ENCODE measurements around the gene SLC37A4. TPM values are rescaled to one million over a fixed set of nuclear protein-coding genes. Genes with fewer than 3 reads are reported as not detected.
A peak's percentile ranks its signal among the peaks of the same experiment; 100 is the strongest.

SLC37A4 gene
- total RNA-seq (19.9 and 21.5 TPM in 2 replicates), polyA plus RNA-seq (36.5 and 41.9 TPM in 2 replicates), polyA minus RNA-seq (42.3 and 44.5 TPM in 2 replicates), Bru-seq, nascent RNA (percentile 42 among the genes with signal in this experiment), BruChase-seq, experiment 1, labeled RNA remaining after a 6-hour chase (percentile 49 among the genes with signal in this experiment), BruChase-seq, experiment 2, labeled RNA remaining after a 2-hour chase (percentile 49 among the genes with signal in this experiment)
- polyA plus RNA-seq (2011; cell fraction: cytosol; rRNA removed), result 27.4 and 27.8 TPM in 2 replicates
- polyA plus RNA-seq (2011; cell fraction: nucleus; rRNA removed), result 58.3 and 71.9 TPM in 2 replicates
- 15.8 and 17.6 TPM in 2 replicates for polyA plus RNA-seq (2012)
- polyA minus RNA-seq (2011; cell fraction: cytosol; rRNA and poly(A)+ RNA removed), result 12.2 TPM
- polyA minus RNA-seq (2011; cell fraction: nucleus; rRNA and poly(A)+ RNA removed), result 8.3 and 10.9 TPM in 2 replicates
- long read RNA-seq, transcript SLC37A4-210 (9 exons, 2,040 nt), result major isoform, 22 of 113 reads
- long read RNA-seq, partial matches to known transcripts, result 8 of 113 reads
- long read RNA-seq, other reads (novel, unspliced or antisense), result 79 of 113 reads

DNA sequence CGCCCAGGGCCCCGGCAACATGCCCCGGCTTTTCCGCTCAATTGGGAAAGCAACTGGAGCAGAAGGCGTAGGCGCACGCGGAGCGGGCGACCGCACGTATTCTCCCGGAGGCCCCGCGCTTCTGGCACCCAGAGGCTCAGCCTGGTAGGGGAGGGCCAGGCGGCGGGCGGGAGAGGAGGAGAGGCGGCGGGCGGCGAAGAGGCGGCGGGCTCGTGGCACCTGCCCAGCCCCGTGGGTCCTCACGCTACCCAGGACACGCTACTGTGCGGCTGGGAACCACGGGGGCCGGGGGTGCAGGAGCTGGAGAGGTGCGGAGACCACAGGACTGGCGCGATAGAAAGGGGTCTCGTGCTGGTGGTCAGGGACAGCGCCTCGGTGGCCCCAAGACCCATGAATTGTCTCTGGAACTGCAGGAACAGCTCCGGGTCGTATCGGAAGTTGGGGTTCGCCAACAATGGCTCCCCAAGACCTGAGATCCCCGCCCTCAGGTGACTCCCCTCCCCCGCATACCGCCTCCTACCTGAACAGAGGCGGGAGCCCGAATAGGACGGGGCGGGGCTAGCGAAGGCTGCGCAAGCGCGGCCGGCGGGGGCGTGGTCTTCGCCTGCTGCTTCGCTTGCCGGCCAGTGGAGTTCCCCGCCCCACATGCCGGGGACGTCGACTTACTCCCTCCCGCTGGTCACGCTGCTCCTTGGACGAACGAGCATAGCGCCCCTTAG, at the start of gene SLC37A4:
Gene SLC37A4 (minus strand): TSS at position 549 of the 719 bp plus-strand sequence.
- POLR2A ChIA-PET, result interaction anchor here (0.6 kb wide), 1 partner anchor 212 kb away, joined by 3 read pairs; no protein-coding TSS in a partner anchor

More for the DNA sequence above, at the start of gene SLC37A4:
- BruUV-seq (replicated peaks), result TSS peak; percentile 31
- FAIRE-seq (peak; percentile 98), DNase-seq (ENCODE audit: low read depth, low spot score) (peak; percentile 98)
- dilution Hi-C loops (cut with MboI; ENCODE audit: extremely low pct_ligation_motif_present, low sequenced_read_pairs), result no loop called here
- H3K9me3 ChIP-seq (replicated peaks; ENCODE audit: control insufficient read depth, insufficient read depth, low read length), result no peaks in the 10 kb centered on the region
- H3K4me3 ChIP-seq (replicated peaks in 1 of 3; ENCODE audit: insufficient read depth in 1 of 3, low read depth in 1 of 3, low read length in 3 of 3), result peak within 1 kb of the TSS; percentile 55 to 86 (median 60)
- H2AFZ ChIP-seq (ENCODE audit: low read depth, low read length), result peak within 1 kb of the TSS; percentile 84
- H4K20me1 ChIP-seq (replicated peaks; ENCODE audit: control insufficient read depth, extremely low read depth, insufficient read depth, low read length), result no peaks in the 10 kb centered on the region
- peak within 1 kb of the TSS; percentile 31 for H3K9ac ChIP-seq (replicated peaks; ENCODE audit: extremely low read depth, insufficient read depth, low read length)
- H3K27ac ChIP-seq (ENCODE audit: insufficient read depth, low read depth, low read length), result no peak within 1 kb of the TSS
- peaks cover 0 to 6% of the 10 kb centered on the region in 2 experiments for H3K36me3 ChIP-seq (ENCODE audit: control insufficient read depth in 2 of 2, extremely low read depth in 1 of 2, insufficient read depth in 2 of 2, low read length in 2 of 2)
- H3K4me2 ChIP-seq (ENCODE audit: insufficient read depth, low read length), result peak within 1 kb of the TSS; percentile 65
- H3K4me1 ChIP-seq (ENCODE audit: control insufficient read depth, extremely low read depth, insufficient read depth, low read length), result peaks cover 5% of the 10 kb centered on the region
- H3K9me1 ChIP-seq (replicated peaks; ENCODE audit: control insufficient read depth, extremely low read depth, insufficient read depth, low read length), result no peaks in the 10 kb centered on the region
- TF ChIP-seq FOS (IDR thresholded peaks at IDR 0.05; ENCODE audit: borderline replicate concordance, insufficient read depth, low read length) (no peak), POLR2AphosphoS5 (IDR thresholded peaks at IDR 0.05; ENCODE audit: insufficient read depth, low read depth, low read length) (peak; percentile 63), POLR2A (IDR thresholded peaks at IDR 0.05; ENCODE audit: low read depth, low read length) (peak; percentile 65), MYC (IDR thresholded peaks at IDR 0.05; ENCODE audit: low read depth, low read length) (peak; percentile 68), GATA2 (IDR thresholded peaks at IDR 0.05; ENCODE audit: insufficient read depth, insufficient read length, low read depth, low read length) (no peak), JUN (IDR thresholded peaks at IDR 0.05; ENCODE audit: borderline replicate concordance, insufficient read depth, insufficient read length, low read depth) (no peak), EZH2 (IDR thresholded peaks at IDR 0.05; ENCODE audit: borderline replicate concordance, low read depth, low read length, severe bottlenecking) (no peak)
- TF ChIP-seq, protein P1, sequence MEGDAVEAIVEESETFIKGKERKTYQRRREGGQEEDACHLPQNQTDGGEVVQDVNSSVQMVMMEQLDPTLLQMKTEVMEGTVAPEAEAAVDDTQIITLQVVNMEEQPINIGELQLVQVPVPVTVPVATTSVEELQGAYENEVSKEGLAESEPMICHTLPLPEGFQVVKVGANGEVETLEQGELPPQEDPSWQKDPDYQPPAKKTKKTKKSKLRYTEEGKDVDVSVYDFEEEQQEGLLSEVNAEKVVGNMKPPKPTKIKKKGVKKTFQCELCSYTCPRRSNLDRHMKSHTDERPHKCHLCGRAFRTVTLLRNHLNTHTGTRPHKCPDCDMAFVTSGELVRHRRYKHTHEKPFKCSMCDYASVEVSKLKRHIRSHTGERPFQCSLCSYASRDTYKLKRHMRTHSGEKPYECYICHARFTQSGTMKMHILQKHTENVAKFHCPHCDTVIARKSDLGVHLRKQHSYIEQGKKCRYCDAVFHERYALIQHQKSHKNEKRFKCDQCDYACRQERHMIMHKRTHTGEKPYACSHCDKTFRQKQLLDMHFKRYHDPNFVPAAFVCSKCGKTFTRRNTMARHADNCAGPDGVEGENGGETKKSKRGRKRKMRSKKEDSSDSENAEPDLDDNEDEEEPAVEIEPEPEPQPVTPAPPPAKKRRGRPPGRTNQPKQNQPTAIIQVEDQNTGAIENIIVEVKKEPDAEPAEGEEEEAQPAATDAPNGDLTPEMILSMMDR (IDR thresholded peaks at IDR 0.05; ENCODE audit: extremely low read depth in 1 of 2, insufficient read depth in 1 of 2, low read depth in 1 of 2, low read length in 2 of 2), result peak in 1 of 2 donors; percentile 93
- TF ChIP-seq, protein P2, sequence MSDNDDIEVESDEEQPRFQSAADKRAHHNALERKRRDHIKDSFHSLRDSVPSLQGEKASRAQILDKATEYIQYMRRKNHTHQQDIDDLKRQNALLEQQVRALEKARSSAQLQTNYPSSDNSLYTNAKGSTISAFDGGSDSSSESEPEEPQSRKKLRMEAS (IDR thresholded peaks at IDR 0.05; ENCODE audit: insufficient read depth, insufficient read length), result peak; percentile 96
- no peaks in the 10 kb centered on the region for H3K27me3 ChIP-seq (ENCODE audit: control insufficient read depth in 2 of 2, insufficient read depth in 2 of 2, low read length in 2 of 2)
- intact Hi-C loops (cut with micrococcal nuclease), result loop anchor here (1.0 kb wide), 2 partner anchors 12 to 27 kb away; partner anchors contain the start of genes HYOU1, RPS25 and TRAPPC4
- H3K79me2 ChIP-seq (ENCODE audit: control insufficient read depth, insufficient read depth, low read length), result no peaks in the 10 kb centered on the region
- CTCF ChIA-PET, result interaction anchor here (2.2 kb wide), 1 partner anchor 11 kb away, joined by 11 read pairs; the partner anchor contains the start of genes RPS25 and TRAPPC4

All from endothelial cell of umbilical vein (primary cell).